Endothelial cell (in vitro differentiated cells): Measurements from ENCODE around the gene KIAA0930. TPM values are rescaled to one million over a fixed set of nuclear protein-coding genes. Genes with fewer than 3 reads are reported as not detected.

Experiments
- DNase-seq: peaks from one replicate; pipeline ENCODE4 v3.0.0; 2021; ENCODE audit warnings: low spot score
- H3K27ac Mint-ChIP-seq: one replicate; pipeline ENCODE4 v1.8.0; 2021; ENCODE audit warnings: mixed read lengths, inconsistent platforms; ENCODE audit not compliant: unreplicated experiment
- H3K27me3 Mint-ChIP-seq: one replicate; pipeline ENCODE4 v1.8.0; 2021; ENCODE audit warnings: mild to moderate bottlenecking, moderate library complexity, mixed read lengths, inconsistent platforms; ENCODE audit not compliant: unreplicated experiment
- H3K36me3 Mint-ChIP-seq: one replicate; pipeline ENCODE4 v1.8.0; 2021; ENCODE audit warnings: mild to moderate bottlenecking, low read depth, mixed read lengths, inconsistent platforms; ENCODE audit not compliant: unreplicated experiment
- H3K4me1 Mint-ChIP-seq: one replicate; pipeline ENCODE4 v1.8.0; 2021; ENCODE audit warnings: mild to moderate bottlenecking, mixed read lengths, inconsistent platforms; ENCODE audit not compliant: unreplicated experiment
- H3K4me3 Mint-ChIP-seq: one replicate; pipeline ENCODE4 v1.8.0; 2021; ENCODE audit warnings: mild to moderate bottlenecking, mixed read lengths, inconsistent platforms; ENCODE audit not compliant: unreplicated experiment
- H3K9me3 Mint-ChIP-seq: one replicate; pipeline ENCODE4 v1.8.0; 2021; ENCODE audit warnings: mixed read lengths, inconsistent platforms; ENCODE audit not compliant: unreplicated experiment
- total RNA-seq: library from RNA; stranded (reverse); fragmentation: NEBNext Ultra II Directional; extraction: Animal tissue kit (Norgen Biotek cat#: 25700); gene quantifications from one replicate; pipeline ENCODE4 v1.2.1, GENCODE V29; 2021; ENCODE audit not compliant: unreplicated experiment
- TF ChIP-seq, protein P1 (sequence below): fragments of 200-600 bp; sonication (generic); IDR thresholded peaks from one replicate; pipeline ENCODE4 v1.5.0; 2021; ENCODE audit warnings: antibody characterized with exemption; ENCODE audit not compliant: unreplicated experiment

Gene KIAA0930
- total RNA-seq, 1 donor from 2014 or later: 18.7 TPM

DNA sequence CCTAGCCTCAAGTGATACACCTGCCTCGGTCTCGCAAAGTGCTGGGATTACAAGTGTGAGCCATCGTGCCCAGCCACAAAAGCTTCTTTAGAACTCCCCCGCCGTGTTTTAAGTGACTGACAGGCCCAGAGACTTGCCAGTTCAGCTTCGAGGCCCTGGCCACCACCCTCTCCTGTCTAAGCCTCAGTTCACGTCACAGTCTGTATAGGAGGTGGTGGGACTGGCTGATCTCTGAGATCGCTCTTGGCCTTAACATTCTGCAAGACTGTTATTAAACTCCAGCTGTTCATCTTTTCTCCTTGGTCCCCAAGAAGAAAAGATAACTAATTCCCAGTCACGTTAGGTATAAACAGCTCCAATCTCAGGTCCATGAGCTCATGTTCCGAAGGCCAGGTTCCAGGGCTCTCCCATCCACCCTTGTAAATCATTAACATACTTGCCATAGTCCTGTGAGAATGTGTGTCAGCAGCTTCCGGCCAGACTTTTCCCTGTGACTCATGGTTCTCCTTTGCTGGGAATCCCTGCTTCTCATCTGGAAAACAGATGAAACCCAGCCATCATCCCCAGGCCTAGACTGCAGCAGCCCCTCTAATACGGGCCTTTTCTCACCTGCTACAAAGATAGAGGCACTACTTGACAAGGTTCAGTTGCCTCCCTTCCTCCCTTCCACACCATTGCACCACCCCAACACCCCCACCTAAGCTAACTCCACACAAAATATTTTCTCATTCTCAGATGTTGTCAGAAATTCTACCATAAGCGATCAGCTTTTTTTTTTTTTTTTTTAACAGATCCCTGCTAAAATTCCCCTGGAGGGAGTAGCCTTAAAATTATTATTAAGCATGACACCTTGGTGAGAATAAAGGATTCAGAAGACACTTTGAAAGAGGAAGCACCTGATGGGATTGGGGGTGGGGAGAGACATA, 5.6 kb upstream of the KIAA0930 start:
- Mint-ChIP-seq H3K4me1 (peaks cover 4% of the 10 kb centered on the region), H3K27me3 (no peaks in the 10 kb centered on the region), H3K9me3 (no peaks in the 10 kb centered on the region), H3K27ac (no peak overlapping the region), H3K4me3 (no peak overlapping the region), H3K36me3 (no peaks in the 10 kb centered on the region)
- DNase-seq: no peak
- TF ChIP-seq, protein P1, sequence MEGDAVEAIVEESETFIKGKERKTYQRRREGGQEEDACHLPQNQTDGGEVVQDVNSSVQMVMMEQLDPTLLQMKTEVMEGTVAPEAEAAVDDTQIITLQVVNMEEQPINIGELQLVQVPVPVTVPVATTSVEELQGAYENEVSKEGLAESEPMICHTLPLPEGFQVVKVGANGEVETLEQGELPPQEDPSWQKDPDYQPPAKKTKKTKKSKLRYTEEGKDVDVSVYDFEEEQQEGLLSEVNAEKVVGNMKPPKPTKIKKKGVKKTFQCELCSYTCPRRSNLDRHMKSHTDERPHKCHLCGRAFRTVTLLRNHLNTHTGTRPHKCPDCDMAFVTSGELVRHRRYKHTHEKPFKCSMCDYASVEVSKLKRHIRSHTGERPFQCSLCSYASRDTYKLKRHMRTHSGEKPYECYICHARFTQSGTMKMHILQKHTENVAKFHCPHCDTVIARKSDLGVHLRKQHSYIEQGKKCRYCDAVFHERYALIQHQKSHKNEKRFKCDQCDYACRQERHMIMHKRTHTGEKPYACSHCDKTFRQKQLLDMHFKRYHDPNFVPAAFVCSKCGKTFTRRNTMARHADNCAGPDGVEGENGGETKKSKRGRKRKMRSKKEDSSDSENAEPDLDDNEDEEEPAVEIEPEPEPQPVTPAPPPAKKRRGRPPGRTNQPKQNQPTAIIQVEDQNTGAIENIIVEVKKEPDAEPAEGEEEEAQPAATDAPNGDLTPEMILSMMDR: no peak

DNA sequence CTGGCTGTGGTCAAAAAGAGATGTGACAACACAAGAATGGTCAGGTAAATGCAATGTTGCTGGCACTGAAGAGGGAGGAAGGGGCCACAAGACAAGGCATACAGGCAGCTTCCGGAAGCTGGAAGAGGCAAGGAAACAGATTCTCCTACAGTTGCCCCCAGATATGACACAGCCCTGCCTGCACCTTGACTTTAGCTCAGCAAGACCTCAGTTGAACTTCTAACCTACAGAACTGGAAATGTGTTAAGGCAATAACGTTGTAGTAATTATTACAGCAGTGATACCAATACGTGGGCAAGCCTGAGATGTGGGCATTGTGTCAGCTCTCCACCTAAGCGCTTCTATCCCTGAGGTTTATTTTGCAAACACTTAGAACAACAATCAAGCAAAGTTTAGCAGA, 4.2 kb upstream of the KIAA0930 start:
- no peak overlapping the region for H3K4me3 Mint-ChIP-seq
- H3K27ac Mint-ChIP-seq: no peak overlapping the region
- H3K27me3 Mint-ChIP-seq: no peaks in the 10 kb centered on the region
- peaks cover 4% of the 10 kb centered on the region for H3K4me1 Mint-ChIP-seq
- TF ChIP-seq, protein P1: no peak
- H3K36me3 Mint-ChIP-seq: no peaks in the 10 kb centered on the region
- H3K9me3 Mint-ChIP-seq: no peaks in the 10 kb centered on the region
- DNase-seq: no peak

DNA sequence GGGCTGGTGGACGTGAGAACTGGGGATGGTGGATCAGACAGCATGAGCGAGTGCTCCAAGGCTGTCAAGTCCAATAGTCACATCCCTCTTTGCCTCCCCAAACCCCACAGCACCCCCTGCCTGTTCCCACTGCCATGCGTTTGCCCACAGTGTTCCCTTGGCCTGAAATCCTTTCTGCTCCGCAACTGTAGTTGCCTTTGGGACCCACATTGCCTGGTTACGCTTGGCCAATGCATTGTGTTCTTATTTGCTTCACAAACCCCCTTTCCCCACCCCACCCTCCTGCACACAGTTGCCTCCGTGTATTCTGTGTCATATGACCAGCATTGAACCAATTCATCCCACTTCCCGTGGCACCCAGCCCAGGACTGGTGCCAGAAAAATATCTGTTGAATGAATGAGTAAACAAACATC, 2.1 kb upstream of the KIAA0930 start:
- TF ChIP-seq, protein P1: no peak
- no peak overlapping the region for H3K27ac Mint-ChIP-seq
- peaks cover 2% of the 10 kb centered on the region for H3K27me3 Mint-ChIP-seq
- no peaks in the 10 kb centered on the region for H3K36me3 Mint-ChIP-seq
- DNase-seq: no peak
- no peaks in the 10 kb centered on the region for H3K9me3 Mint-ChIP-seq
- H3K4me1 Mint-ChIP-seq: peaks cover 4% of the 10 kb centered on the region
- no peak overlapping the region for H3K4me3 Mint-ChIP-seq

DNA sequence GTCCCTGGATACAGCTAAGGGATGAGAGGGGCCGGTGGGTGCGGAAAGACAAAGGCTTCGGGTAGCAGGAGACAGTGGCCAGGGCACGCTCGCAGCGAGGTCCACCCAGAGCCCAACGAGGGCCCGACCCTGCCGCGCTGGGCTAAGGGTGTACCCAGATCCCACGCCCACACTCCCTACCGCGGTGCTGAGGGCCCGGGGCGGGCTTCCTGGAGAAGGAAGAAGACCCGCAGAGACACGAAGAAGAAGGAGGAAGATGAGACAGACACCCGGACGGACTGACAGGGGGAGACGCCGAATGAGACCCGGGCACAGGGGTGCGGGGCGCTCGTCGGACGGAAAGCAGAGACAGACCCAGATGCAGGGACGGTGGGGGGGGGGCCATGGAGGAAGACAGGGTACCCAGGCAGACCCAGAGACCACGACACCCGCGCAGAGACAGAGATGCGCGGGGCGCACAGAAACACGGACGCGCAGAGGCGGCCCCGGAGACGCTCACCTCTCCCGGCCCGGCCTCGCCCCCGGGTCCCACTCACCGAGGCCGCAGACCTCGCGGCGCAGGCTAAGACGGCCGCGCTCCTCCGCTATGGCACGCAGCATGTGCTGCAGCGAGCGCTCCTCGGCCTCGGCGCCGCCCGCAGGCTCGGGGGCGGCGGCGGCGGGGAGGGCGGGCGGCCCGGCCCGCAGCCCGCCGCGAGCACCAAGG, 437 bp downstream of the KIAA0930 start:
- Mint-ChIP-seq H3K27ac (no peak overlapping the region), H3K27me3 (peaks cover 2% of the 10 kb centered on the region)

More for the DNA sequence above, 437 bp downstream of the KIAA0930 start:
- no peaks in the 10 kb centered on the region for H3K36me3 Mint-ChIP-seq
- TF ChIP-seq, protein P1: no peak
- H3K4me1 Mint-ChIP-seq: peaks cover 4% of the 10 kb centered on the region
- no peaks in the 10 kb centered on the region for H3K9me3 Mint-ChIP-seq
- peak; percentile 41 for DNase-seq
- H3K4me3 Mint-ChIP-seq: peak overlapping the region; percentile 93
